Gastrocnemius medialis (tissue), 4 donors: ENCODE results near the gene B4GALT2.

Experiments used
- CTCF ChIP-seq, 5 experiments: fragments of 450-650 bp in 3 of 5; fragments of 200-600 bp in 2 of 5; sonication (generic) in 2 of 5; IDR thresholded peaks in 4 of 5; conservative IDR thresholded peaks in 1 of 5; 1 replicate in 4 of 5; 2 replicates in 1 of 5; pipeline ENCODE4 v1.5.1; 2016 to 2019; ENCODE audit warnings: antibody characterized with exemption in 5 of 5, mild to moderate bottlenecking in 3 of 5, moderate library complexity in 3 of 5
- POLR2A ChIP-seq, 2 donors: fragments of 450-650 bp; IDR thresholded peaks; one replicate each; pipeline ENCODE4 v1.6.1; 2017; ENCODE audit warnings: antibody characterized with exemption in 2 of 2, mild to moderate bottlenecking in 2 of 2, moderate library complexity in 2 of 2

GRCh38 chr1:43979528-43980254 lies 681 bp downstream of the B4GALT2 start:
- TF ChIP-seq CTCF (IDR thresholded peaks at IDR 0.05 in 4 of 5, conservative IDR thresholded peaks at IDR 0.05 in 1 of 5) (no peak), POLR2A (IDR thresholded peaks at IDR 0.05) (no peak)
